Mesothelial cell of epicardium (in vitro differentiated cells): ENCODE results near the gene RAD51B. TPM values are rescaled to one million over a fixed set of nuclear protein-coding genes. Genes with fewer than 3 reads are reported as not detected.

Experiments used
- DNase-seq, 2 experiments: peaks; one replicate each; pipeline ENCODE4 v3.0.0; 2021; ENCODE audit warnings: low spot score in 2 of 2; ENCODE audit not compliant: unreplicated experiment in 2 of 2
- H3K27ac Mint-ChIP-seq: 2 replicates; pipeline ENCODE4 v1.8.0; 2021; ENCODE audit warnings: mixed read lengths
- H3K27me3 Mint-ChIP-seq: 2 replicates; pipeline ENCODE4 v1.8.0; 2021; ENCODE audit warnings: low read depth, mixed read lengths
- H3K36me3 Mint-ChIP-seq: 2 replicates; pipeline ENCODE4 v1.8.0; 2021; ENCODE audit warnings: mixed read lengths
- H3K4me1 Mint-ChIP-seq: 2 replicates; pipeline ENCODE4 v1.8.0; 2021; ENCODE audit warnings: mixed read lengths
- H3K4me3 Mint-ChIP-seq: 2 replicates; pipeline ENCODE4 v1.8.0; 2021; ENCODE audit warnings: mild to moderate bottlenecking, moderate library complexity, mixed read lengths
- H3K9me3 Mint-ChIP-seq: 2 replicates; pipeline ENCODE4 v1.8.0; 2021; ENCODE audit warnings: mixed read lengths
- total RNA-seq: library from RNA; stranded (reverse); gene quantifications from 3 replicates; pipeline ENCODE4 v1.2.1, GENCODE V29; 2021
- TF ChIP-seq, protein P1 (sequence below): fragments of 200-600 bp; sonication (generic); IDR thresholded peaks from one replicate; pipeline ENCODE4 v1.5.0; 2021; ENCODE audit warnings: antibody characterized with exemption; ENCODE audit not compliant: unreplicated experiment

Gene RAD51B
- total RNA-seq, 1 donor from 2014 or later, result 34.7 TPM

DNA sequence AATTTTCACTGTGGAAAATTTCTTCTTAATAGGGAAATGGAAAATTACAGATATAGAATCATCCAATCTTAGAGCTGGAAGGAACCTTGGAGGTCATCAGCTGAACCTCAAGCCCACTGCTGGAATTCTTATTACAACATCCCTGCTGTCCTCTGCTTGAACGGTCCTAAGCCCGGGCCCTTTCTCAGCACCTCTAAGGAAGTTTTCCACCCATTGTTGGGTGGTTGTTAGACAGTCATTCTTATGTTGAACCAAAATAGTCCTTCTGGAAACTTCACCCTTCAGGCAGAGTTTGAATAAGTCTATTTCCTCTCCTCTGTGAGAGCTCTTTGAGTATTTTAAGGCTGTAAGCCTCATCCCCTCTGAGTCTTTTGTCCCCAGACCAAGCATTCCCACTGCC, 902.6 kb downstream of the RAD51B start:
- DNase-seq, result no peak
- H3K4me1 Mint-ChIP-seq, result peaks cover 18% of the 10 kb centered on the region
- TF ChIP-seq, protein P1, sequence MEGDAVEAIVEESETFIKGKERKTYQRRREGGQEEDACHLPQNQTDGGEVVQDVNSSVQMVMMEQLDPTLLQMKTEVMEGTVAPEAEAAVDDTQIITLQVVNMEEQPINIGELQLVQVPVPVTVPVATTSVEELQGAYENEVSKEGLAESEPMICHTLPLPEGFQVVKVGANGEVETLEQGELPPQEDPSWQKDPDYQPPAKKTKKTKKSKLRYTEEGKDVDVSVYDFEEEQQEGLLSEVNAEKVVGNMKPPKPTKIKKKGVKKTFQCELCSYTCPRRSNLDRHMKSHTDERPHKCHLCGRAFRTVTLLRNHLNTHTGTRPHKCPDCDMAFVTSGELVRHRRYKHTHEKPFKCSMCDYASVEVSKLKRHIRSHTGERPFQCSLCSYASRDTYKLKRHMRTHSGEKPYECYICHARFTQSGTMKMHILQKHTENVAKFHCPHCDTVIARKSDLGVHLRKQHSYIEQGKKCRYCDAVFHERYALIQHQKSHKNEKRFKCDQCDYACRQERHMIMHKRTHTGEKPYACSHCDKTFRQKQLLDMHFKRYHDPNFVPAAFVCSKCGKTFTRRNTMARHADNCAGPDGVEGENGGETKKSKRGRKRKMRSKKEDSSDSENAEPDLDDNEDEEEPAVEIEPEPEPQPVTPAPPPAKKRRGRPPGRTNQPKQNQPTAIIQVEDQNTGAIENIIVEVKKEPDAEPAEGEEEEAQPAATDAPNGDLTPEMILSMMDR, result no peak
- H3K27ac Mint-ChIP-seq, result no peak overlapping the region
- H3K36me3 Mint-ChIP-seq, result no peaks in the 10 kb centered on the region
- peaks cover 17% of the 10 kb centered on the region for H3K9me3 Mint-ChIP-seq
- no peaks in the 10 kb centered on the region for H3K27me3 Mint-ChIP-seq
- H3K4me3 Mint-ChIP-seq, result no peak overlapping the region

GRCh38 chr14:68722968-68723566, 903.5 kb downstream of the RAD51B start:
- peaks cover 23% of the 10 kb centered on the region for H3K4me1 Mint-ChIP-seq
- DNase-seq, result no peak
- TF ChIP-seq, protein P1, result no peak
- no peaks in the 10 kb centered on the region for H3K36me3 Mint-ChIP-seq
- H3K27me3 Mint-ChIP-seq, result no peaks in the 10 kb centered on the region
- H3K4me3 Mint-ChIP-seq, result no peak overlapping the region
- peaks cover 17% of the 10 kb centered on the region for H3K9me3 Mint-ChIP-seq
- H3K27ac Mint-ChIP-seq, result peak overlapping the region; percentile 73

- H3K27me3 Mint-ChIP-seq, result no peaks in the 10 kb centered on the region
- TF ChIP-seq, protein P1, result no peak
- H3K4me3 Mint-ChIP-seq, result no peak overlapping the region
- H3K4me1 Mint-ChIP-seq, result peaks cover 22% of the 10 kb centered on the region
- DNase-seq, result no peak
- H3K27ac Mint-ChIP-seq, result peak overlapping the region; percentile 73
- no peaks in the 10 kb centered on the region for H3K36me3 Mint-ChIP-seq
- H3K9me3 Mint-ChIP-seq, result peaks cover 17% of the 10 kb centered on the region
Measured at GRCh38 chr14:68723808-68724268, 904.3 kb downstream of the RAD51B start.

DNA sequence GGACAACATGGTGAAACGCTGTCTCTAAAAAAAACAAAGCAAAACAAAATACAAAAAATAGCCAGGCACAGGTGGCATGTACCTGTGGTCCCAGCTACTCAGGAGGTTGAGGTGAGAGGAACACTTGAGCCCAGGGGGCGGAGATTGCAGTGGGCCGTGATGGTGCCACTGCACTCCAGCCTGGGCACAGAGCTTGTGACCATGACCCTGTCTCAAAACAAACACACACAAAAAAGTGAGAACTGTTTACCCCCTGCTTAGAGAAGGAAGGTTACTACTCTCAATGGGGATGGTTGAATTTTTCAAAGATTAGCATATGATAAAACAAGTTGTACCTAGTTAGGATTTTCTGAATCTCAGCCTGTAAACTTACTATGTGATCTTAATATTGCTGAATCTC, 905.3 kb downstream of the RAD51B start:
- H3K4me3 Mint-ChIP-seq, result no peak overlapping the region
- TF ChIP-seq, protein P1, result no peak
- no peaks in the 10 kb centered on the region for H3K27me3 Mint-ChIP-seq
- no peak for DNase-seq
- H3K36me3 Mint-ChIP-seq, result no peaks in the 10 kb centered on the region
- peaks cover 28% of the 10 kb centered on the region for H3K4me1 Mint-ChIP-seq
- peaks cover 9% of the 10 kb centered on the region for H3K9me3 Mint-ChIP-seq
- no peak overlapping the region for H3K27ac Mint-ChIP-seq

- Mint-ChIP-seq H3K27ac (no peak overlapping the region), H3K9me3 (no peaks in the 10 kb centered on the region), H3K4me1 (peaks cover 41% of the 10 kb centered on the region), H3K36me3 (no peaks in the 10 kb centered on the region), H3K4me3 (no peak overlapping the region), H3K27me3 (no peaks in the 10 kb centered on the region)
- no peak for DNase-seq
- TF ChIP-seq, protein P1, result no peak
Measured at GRCh38 chr14:68726093-68726695, 906.6 kb downstream of the RAD51B start.
